GM12801 (cell line): ENCODE measurements around the gene PCSK2.

Experiments
- TF ChIP-seq, protein P1 (sequence below): IDR thresholded peaks from one replicate; pipeline ENCODE4 v1.5.1; 2011; ENCODE audit warnings: control low read depth; ENCODE audit not compliant: insufficient read length; ENCODE audit errors: extremely low read depth

Gene PCSK2

DNA sequence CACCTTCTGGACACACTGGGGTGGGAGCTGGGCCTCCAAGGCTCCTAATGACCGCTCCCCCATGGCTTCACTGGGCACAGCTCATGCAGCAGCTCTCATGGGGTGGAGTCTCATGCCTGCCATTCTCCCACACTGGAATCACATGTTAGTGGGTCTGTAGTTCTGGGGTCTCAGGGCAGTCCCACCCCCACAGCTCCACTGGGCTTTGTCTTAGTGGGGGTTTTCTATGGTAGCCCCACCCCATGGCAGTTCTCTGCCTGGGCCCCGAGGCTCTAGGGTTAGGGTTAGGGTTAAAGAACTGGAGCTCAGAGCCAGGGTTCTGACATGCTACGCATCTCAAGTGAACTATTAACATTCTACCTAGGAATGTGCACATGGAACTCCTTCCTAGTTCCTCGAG is 139.0 kb downstream of the PCSK2 start:
- TF ChIP-seq, protein P1, sequence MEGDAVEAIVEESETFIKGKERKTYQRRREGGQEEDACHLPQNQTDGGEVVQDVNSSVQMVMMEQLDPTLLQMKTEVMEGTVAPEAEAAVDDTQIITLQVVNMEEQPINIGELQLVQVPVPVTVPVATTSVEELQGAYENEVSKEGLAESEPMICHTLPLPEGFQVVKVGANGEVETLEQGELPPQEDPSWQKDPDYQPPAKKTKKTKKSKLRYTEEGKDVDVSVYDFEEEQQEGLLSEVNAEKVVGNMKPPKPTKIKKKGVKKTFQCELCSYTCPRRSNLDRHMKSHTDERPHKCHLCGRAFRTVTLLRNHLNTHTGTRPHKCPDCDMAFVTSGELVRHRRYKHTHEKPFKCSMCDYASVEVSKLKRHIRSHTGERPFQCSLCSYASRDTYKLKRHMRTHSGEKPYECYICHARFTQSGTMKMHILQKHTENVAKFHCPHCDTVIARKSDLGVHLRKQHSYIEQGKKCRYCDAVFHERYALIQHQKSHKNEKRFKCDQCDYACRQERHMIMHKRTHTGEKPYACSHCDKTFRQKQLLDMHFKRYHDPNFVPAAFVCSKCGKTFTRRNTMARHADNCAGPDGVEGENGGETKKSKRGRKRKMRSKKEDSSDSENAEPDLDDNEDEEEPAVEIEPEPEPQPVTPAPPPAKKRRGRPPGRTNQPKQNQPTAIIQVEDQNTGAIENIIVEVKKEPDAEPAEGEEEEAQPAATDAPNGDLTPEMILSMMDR, result no peak

DNA sequence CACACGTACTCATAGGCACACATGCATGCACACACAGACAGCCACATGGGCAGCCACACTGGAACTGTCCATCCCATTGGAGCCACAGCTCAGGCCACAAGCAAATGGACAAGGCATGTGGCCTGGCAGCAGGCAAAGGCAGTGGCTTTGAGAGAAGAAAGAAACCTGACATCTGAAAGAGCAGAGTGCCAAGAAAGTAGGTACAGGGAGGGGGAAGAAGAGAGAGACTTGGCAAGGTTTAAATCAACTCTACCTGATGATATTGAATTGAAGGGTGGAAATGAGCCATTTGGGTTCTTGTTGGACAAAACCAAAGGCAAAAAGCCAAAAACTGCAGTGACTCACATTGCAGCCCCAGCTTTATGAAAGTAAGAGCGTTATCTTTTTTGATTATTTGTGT is 142.7 kb downstream of the PCSK2 start:
- TF ChIP-seq, protein P1, result no peak

DNA sequence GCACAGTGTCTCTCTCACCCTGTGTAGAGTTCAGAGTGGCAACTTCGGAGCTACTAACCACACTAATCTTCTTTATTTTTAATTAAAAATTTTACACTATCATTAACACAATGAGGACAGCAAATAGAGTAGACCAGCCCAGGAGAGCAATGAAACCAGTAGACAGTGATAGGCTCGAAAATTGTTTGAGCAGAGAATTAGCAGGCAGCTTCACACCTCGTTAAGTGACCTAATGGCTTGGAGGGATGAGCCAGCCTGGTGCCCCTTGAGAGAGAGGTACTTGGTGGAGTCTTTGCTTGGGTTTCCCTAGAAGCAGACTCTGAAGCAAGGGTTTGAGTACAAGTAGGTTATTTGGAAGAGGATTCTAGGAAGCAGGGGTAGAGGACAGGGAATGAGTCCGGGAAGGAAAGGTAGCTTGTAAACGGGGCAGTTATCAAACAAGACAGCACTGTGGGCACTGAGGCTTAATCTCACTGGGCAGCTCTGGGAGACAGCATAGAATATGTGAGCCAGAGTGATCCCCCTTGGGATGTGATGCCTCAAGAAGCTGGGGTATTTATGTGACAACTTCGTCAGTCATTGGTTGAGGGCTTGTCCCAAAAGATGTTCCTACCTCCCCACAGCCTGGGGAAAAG is 146.1 kb downstream of the PCSK2 start:
- TF ChIP-seq, protein P1, result no peak

DNA sequence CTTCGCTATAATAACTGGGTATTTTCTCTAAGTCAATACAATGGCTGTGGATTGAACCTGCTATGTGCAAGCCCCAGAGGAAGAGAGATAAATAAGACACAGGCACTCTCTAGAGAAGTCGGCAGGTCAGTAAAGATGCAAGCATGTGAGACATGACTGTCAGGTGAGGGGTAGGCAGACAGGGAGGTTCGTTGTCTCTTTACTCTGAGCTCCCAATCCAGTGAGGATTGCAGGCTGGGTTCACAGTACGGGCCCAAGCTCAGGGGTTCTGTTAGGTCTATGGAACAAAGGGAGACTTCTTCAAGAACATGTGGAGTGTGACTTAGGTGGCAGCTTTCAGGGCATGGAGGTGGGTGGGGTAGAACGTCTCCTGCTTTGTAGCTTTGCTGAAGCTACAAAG is 147.2 kb downstream of the PCSK2 start:
- TF ChIP-seq, protein P1, result no peak

DNA sequence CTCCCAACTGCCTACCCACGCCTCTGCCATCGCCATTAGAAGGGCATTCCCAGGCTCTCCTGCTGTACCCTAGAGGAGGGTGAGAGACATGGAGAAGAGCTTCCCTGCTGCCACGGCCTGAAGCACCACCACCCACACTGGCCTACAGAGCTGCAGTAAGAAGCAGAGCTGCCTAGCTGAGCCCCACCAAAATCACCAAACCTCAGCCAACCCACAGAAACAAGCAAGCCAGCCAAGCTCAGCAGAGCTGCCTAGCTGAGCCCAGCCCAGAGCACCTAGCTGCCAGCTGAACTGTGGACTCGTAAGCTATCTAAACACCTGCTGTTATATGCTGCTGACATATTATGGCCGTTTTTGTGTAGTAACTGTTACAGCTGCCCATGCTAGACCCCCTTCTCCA is 149.2 kb downstream of the PCSK2 start:
- TF ChIP-seq, protein P1, result no peak

DNA sequence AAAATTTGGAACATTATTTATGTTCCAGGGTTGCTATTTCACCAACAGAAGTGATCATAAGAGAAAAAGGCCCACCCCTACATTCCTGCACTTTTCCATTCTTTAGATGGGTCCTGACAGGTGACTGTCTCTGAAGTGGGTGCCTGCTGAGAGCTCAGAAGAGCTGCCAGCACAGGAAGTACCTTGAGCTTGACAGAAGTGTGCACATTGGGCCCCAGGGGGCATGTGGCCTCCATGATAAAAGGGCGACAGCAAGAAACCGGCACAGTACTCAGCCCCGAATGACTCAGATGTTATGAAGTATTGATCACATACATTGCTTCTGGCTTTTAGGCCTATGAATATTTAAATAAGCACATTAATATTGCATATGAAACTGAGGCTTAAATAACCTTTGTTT is 150.4 kb downstream of the PCSK2 start:
- TF ChIP-seq, protein P1, result no peak

DNA sequence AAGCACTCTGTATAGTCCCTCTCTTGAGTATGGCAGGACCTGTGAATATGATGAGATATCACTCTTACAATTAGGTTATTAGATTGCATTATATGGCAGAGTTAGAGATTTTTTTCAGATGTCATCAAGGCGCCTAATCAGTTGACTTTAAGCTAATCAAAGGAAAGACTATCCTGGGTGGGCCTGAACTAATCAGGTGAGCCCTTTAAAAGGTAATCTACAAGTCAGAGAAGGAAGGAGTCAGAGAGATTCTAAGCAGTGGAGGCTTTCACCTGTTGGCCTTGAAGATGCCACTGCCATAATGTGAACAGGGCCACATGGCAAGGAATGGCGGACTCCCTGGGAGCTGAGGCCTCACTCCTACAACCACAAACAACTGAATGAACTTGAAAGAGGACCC is 152.8 kb downstream of the PCSK2 start:
- TF ChIP-seq, protein P1, result no peak
